KOPT-K1 (cell line): Measurements from ENCODE around the gene ABCA13.
"Not testable (repeated sequence)": the region's sequence is repeated elsewhere in the genome, so short reads cannot be mapped to it uniquely, and the experiment has no call there.

Experiments used
- H3K27ac ChIP-seq: fragments of 200-600 bp; sonication (generic); 2 replicates; pipeline ENCODE4 v1.5.1; 2016; ENCODE audit warnings: antibody characterized with exemption, mild to moderate bottlenecking, low read depth, low read length; ENCODE audit not compliant: poor library complexity, severe bottlenecking
- H3K36me3 ChIP-seq: fragments of 200-600 bp; sonication (generic); 2 replicates; pipeline ENCODE4 v1.5.1; 2017; ENCODE audit warnings: antibody characterized with exemption, mild to moderate bottlenecking, low read length, moderate library complexity; ENCODE audit not compliant: insufficient read depth
- H3K9me3 ChIP-seq: fragments of 200-600 bp; sonication (generic); 2 replicates; pipeline ENCODE4 v1.5.1; 2017; ENCODE audit warnings: antibody characterized with exemption, low read length, mild to moderate bottlenecking; ENCODE audit not compliant: insufficient read depth, poor library complexity, severe bottlenecking

The ABCA13 gene

DNA sequence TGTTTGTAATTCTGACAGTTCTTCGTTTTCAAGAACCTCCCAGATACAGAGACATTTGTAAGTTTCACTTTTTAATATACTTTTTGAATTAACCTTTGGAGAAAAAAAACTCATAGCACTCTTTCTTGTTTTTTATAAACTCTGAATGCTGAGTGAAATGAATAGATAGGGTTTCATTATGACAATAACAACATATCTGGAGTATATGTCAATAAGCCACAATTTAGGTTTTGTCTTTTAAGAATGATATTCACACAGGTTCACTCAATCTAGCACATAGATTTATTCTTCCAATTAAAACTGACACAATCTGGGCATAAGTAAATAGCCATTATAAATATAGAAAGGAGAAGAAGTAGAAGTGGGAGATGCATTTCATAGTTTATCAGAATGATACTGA lies 21.7 kb downstream of the ABCA13 start:
- Histone ChIP-seq H3K27ac (no peak overlapping the region), H3K9me3 (no peaks in the 10 kb centered on the region), H3K36me3 (no peaks in the 10 kb centered on the region)

DNA sequence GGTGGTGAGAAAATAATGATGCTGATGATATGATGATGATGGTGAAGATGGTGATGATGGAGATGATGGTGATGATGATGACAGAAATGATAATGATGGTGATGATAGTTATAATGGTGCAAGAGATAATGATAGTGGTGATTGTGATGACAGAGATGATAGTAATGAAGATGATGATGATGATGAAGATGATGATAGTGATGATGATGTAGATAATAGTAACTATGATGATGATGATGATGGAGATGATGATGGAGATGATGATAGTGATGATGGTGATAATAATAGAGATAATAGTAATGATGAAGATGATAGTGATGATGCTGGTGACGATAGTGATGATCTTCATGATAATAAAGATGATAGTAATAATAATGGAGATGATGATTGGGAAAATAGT lies 22.2 kb downstream of the ABCA13 start:
- Histone ChIP-seq H3K9me3 (no peaks in the 10 kb centered on the region), H3K36me3 (no peaks in the 10 kb centered on the region), H3K27ac (no peak overlapping the region)

DNA sequence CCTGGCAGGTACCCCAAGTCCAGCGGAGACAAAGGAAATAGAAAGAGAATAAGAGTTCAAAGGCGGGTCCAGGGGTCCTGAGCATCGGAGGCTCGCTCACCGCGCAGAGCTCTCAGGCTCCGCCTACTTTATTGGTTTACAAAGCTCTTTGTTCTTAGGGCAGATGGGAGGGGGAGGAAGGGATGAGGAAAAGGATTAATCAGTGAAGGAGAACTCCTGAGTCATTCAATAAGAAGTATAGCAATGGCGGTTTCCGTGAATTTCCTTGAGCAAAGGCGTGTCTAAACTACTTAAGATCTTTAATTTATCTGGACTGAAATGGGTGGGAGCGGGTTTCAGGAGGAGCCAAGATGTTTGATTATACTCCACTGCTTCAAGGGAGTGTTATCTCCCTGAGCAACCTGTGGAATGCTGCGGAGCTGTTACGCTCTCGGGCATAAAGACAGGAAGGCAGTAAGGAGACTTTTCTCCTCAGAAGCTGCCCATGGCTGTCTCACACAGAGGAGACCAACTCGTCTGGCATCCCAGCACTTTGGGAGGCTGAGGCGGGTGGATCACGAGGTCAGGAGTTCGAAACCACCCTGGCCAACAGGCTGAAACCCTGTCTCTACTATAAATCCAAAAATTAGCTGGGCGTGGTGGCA lies 29.8 kb downstream of the ABCA13 start:
- not testable (repeated sequence) for H3K36me3 ChIP-seq, H3K9me3 ChIP-seq, H3K27ac ChIP-seq

DNA sequence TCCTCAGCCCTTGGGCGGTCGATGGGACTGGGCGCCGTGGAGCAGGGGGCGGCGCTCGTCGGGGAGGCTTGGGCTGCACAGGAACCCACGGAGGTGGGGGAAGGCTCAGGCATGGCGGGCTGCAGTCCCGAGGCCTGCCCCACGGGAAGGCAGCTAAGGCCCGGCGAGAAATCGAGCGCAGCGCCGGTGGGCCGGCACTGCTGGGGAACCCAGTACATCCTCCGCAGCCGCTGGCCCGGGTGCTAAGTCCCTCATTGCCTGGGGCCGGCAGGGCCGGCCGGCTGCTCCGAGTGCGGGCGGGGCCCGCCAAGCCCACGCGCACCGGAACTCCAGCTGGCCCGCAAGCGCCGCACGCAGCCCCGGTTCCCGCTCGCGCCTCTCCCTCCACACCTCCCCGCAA lies 31.7 kb downstream of the ABCA13 start:
- H3K9me3 ChIP-seq, H3K27ac ChIP-seq, H3K36me3 ChIP-seq: not testable (repeated sequence)

DNA sequence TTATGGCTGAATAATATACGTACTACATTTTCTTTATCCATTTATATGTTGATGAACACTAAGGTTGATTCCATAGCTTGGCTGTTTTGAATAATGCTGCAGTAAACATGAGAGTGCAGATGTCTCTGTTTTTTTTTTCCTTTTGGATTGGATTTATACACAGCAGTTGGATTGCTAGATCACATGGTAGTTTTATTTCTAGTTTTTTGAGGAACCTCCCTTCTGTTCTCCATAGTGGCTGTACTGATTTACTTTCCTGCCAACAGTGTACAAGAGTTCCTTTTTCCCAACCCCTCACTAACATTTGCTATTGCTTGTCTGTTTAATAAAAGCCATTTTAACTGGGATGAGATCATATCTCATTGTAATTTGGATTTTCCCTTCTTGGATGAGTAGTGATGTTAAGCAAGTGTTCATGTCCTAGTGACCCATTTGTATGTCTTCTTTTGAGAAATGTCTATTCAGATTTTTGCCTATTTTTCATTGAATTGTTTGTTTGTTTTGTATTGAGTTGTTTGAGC lies 36.0 kb downstream of the ABCA13 start:
- H3K27ac ChIP-seq = no peak overlapping the region
- H3K9me3 ChIP-seq = no peaks in the 10 kb centered on the region
- no peaks in the 10 kb centered on the region for H3K36me3 ChIP-seq

DNA sequence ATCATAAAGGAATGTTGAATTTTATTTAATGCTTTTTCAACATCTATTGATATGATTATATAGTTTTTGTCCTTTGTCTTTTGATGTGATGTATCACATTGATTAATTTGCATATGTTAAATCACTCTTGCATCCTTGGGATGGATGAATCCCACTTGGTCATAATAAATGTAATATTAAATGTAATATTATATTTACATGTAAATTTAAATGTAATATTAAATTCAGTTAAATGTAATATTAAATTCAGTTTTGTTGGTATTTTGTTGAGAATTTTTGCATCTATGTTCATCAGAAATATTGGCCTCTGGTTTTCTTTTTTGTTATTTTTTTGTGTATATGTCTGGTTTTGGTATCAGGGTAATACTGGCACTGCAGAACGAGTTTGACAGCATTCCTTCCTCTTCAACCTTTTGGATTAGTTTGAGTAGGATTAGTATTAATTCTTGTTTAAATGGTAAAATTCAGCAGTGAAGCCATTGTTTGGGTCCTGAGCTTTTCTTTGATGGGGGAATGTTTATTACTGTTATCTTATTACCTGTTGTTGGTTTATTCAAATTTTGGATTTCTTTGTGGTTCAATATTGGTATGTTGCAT lies 37.8 kb downstream of the ABCA13 start:
- Histone ChIP-seq H3K9me3 (no peaks in the 10 kb centered on the region), H3K36me3 (no peaks in the 10 kb centered on the region), H3K27ac (no peak overlapping the region)

DNA sequence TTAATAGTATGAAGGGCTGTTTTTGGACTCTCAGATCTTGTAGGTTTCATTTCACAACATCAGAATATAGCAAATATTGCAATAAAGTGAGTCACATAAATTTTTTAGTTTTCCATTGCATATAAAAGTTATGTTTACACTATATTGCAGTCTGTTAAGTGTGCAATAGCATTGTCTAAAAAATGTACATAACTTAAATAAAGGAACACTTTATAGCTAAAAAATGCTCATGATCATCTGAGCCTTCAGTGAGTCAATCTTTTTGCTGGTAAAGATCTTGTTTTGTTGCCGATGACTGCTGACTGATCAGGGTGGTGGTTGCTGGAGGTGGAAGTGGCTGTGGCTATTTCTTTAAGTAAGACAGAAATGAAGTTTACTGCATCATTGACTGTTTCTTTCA lies 42.0 kb downstream of the ABCA13 start:
- H3K9me3 ChIP-seq = no peaks in the 10 kb centered on the region
- H3K27ac ChIP-seq = no peak overlapping the region
- H3K36me3 ChIP-seq = no peaks in the 10 kb centered on the region

DNA sequence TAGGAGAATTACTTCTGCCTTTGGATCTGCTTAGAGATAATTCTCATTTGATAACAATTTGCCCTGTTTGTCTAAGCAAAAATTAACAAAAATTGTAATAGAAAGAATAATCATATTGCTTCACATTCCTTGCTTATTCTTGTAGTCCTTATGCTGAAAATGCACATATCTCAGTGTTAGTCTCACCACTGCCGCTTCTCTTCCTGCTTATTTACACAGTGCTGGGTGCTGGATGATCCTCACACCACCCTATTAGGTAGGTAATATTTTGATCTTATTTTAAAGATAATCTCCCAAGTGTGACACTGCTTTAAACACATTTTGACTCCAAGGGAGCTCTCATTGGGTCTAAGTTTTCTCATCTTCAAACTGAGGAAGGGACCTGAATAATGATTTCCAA lies 46.0 kb downstream of the ABCA13 start:
- H3K27ac ChIP-seq = no peak overlapping the region
- H3K36me3 ChIP-seq = no peaks in the 10 kb centered on the region
- H3K9me3 ChIP-seq = no peaks in the 10 kb centered on the region

DNA sequence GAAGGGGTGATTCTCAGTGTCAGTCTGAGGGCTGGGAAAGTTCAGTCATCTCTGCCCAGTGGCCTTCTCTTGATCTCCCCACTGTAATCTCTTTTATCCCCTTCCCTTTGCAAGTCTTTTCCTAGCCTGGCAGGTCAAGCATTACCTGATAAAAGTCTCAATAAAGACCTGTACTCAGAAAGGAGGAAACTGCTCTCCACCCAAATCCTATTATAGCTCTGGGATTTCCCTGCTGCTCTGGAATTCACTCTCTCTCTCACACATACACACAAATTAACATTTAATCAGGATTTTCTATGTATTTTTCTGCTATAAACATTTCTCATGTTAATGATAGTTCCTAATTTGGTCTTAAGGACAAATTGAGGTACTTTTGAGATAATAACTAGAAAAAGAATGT lies 46.5 kb downstream of the ABCA13 start:
- H3K36me3 ChIP-seq = no peaks in the 10 kb centered on the region
- no peak overlapping the region for H3K27ac ChIP-seq
- no peaks in the 10 kb centered on the region for H3K9me3 ChIP-seq

DNA sequence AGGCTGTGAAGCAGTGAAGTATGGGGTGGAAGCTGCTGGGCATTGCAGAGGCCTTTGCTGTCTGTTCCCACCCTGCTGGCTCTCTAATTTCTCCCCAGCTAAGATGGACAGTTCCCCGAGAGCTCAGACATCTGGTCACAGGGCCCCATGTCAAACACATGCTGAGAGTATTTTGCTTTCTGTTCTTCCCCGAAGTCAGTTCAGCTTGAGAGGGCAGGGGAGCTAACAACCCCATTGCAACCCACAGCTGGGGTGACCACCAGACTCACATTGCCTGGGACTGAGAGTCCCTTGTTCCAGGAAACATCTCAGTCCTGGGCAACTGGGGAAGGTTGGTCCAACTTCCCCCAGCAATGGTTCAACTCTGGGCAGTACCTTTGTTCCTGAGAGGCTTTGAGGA lies 52.8 kb downstream of the ABCA13 start:
- Histone ChIP-seq H3K27ac (no peak overlapping the region), H3K9me3 (no peaks in the 10 kb centered on the region), H3K36me3 (no peaks in the 10 kb centered on the region)

DNA sequence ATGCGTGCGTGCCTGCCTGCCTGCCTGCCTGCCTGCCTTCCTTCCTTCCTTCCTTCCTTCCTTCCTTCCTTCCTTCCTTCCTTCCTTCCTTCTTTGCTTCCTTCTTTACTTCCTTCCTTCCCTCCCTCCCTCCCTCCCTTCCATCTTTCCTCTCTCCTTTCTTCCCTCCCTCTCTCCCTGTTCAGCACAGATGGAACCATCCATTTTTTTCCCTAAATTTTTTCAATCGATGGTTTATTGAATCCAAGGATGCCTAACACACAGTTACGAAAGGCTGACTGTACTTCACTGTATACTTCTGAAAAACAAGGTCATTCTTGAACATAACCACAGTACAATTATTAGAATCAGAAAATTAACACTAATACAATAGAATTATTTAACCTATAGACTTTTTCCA lies 53.8 kb downstream of the ABCA13 start:
- no peaks in the 10 kb centered on the region for H3K36me3 ChIP-seq
- no peaks in the 10 kb centered on the region for H3K9me3 ChIP-seq
- H3K27ac ChIP-seq = no peak overlapping the region

DNA sequence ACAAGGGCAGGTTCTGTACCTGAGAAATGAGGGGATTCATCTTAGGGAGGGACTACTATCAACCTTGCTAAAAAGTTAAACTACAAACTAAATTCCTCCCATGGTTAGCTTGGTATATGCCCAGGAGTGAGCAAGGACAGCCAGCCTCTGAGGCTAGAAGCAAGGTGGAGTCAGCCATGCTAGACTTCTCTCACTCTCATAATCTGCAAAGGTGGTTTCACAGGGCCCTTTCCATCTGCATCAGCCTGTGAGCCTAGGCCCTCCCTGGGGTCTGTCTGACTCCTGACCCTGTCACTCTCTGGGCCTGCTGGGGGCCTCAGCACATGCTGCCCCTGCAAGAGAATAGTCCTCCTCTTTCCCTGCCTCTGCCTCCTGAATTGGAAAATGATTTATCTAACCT lies 66.1 kb downstream of the ABCA13 start:
- Histone ChIP-seq H3K36me3 (no peaks in the 10 kb centered on the region), H3K27ac (no peak overlapping the region), H3K9me3 (no peaks in the 10 kb centered on the region)

DNA sequence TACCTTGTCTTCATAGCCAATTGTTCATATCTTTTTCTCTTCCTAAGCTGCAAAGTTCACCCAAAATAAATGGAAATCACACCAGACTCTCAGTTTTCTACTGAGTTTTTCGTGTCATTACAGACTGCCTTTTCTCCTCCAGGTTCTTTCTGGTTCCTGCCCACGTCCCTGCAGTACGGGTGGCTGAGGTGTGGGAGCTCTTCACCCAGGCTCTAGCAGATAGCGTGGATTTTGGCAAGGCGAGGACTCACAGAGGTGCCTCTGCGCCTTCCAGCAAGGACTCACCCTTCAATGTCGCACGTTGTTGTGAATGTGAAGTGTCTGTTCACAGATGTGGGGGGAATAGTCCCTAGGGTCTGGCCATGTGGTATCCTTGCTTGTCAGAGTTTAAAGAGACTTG lies 71.6 kb downstream of the ABCA13 start:
- Histone ChIP-seq H3K36me3 (no peaks in the 10 kb centered on the region), H3K27ac (no peak overlapping the region), H3K9me3 (no peaks in the 10 kb centered on the region)

DNA sequence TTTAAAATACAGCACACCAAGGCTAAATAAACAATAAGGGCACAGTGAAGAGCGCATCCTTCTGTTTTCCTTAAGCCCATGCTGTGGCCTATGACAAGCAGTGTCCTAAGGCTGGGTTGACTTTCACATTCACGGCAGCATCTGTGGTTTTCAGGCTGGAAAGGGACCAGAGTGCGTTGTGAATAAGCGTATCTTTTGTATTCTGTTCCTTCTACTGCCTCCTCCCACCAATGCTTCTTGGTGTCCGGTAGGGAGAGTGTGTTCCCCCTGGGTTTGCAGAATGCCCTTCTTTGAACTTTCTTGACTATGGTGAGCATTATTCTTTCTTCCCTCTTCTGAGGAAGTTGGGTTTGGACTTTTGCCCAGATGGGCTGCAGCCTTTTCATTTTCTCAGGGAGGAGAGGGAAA lies 73.6 kb downstream of the ABCA13 start:
- no peak overlapping the region for H3K27ac ChIP-seq
- H3K36me3 ChIP-seq = no peaks in the 10 kb centered on the region
- no peaks in the 10 kb centered on the region for H3K9me3 ChIP-seq

DNA sequence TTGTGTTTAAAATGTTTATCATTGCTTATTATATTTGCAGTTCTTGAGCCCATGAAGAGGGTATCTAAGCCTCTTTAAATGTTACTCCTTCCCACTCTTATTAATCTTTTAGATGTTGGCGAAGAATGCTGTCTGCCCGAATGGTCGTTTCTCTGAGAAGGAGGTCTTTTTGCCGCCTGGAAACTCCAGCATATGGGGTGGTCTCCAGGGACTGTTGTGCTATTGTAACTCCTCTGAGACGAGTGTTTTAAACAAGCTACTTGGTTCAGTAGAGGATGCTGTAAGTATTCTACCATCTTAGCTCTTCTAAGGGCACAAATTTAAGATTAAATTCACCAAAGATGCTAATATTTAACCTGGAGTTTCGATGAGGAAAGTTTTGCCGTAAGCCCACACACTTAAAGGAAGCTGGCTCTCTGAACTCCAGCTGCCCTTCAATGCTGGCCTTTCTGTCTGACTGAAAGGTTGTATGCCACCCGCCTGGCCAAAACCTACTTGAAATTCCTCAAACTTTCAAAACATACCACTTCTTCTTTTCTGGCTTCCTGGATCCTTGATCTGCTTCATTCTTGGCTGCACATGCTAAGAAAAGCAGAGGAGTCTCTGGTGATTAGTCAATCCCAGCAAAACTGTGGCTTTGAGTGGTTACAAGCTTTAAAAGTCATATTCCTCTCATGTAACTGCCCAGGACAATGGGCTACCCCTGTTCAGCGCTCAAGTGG lies 74.7 kb downstream of the ABCA13 start:
- no peaks in the 10 kb centered on the region for H3K36me3 ChIP-seq
- no peak overlapping the region for H3K27ac ChIP-seq
- no peaks in the 10 kb centered on the region for H3K9me3 ChIP-seq

DNA sequence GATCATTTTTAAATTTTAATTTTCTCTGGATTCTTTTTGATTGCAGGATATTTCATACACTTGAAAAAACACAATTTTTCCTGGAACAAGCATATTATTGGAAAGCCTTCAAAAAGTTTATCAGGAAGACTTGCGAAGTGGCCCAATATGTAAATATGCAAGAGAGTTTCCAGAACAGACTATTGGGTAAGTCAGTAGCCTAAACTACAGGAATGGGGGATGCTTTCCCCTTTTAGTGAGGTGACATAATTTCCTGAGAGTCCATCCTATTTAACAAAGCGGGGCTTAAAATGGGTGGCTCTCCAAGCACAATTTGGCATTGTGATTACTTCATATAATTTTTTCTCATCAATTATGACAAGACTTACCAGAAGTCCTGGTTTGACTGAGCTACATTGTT lies 77.9 kb downstream of the ABCA13 start:
- Histone ChIP-seq H3K27ac (no peak overlapping the region), H3K36me3 (no peaks in the 10 kb centered on the region), H3K9me3 (no peaks in the 10 kb centered on the region)
